Keratinocyte (primary cell): ENCODE measurements around the gene PLCL2. TPM values are rescaled to one million over a fixed set of nuclear protein-coding genes. Genes with fewer than 3 reads are reported as not detected.

Experiments
- DNase-seq: peaks from one replicate; pipeline ENCODE4 v3.0.0-alpha.2; 2011; ENCODE audit warnings: low read depth, missing footprints, low spot score
- FAIRE-seq: peaks from 2 replicates; lab custom pipeline; 2011; peaks lifted over from hg19 to GRCh38; lab: Jason Lieb, UNC
- H2AFZ ChIP-seq: 2 replicates; pipeline ENCODE4 v1.6.0; 2012; ENCODE audit warnings: low read length, control low read depth, inconsistent platforms; ENCODE audit not compliant: control insufficient read depth
- H3K27ac ChIP-seq: 2 replicates; pipeline ENCODE4 v1.5.1; 2011; ENCODE audit warnings: low read length; ENCODE audit not compliant: control insufficient read depth, insufficient read depth
- H3K27me3 ChIP-seq: 3 replicates; pipeline ENCODE4 v1.6.0; 2011; ENCODE audit warnings: low read length; ENCODE audit not compliant: control insufficient read depth, insufficient read depth; ENCODE audit errors: extremely low read depth
- H3K36me3 ChIP-seq, 2 experiments: 2 replicates in 1 of 2; 3 replicates in 1 of 2; pipeline ENCODE4 v1.5.1; 2011; ENCODE audit warnings: low read length in 2 of 2, mild to moderate bottlenecking in 1 of 2; ENCODE audit not compliant: control insufficient read depth in 2 of 2, insufficient read depth in 2 of 2; ENCODE audit errors: extremely low read depth in 1 of 2
- H3K4me1 ChIP-seq: 3 replicates; pipeline ENCODE4 v1.5.1; 2011; ENCODE audit warnings: low read length; ENCODE audit not compliant: control insufficient read depth, insufficient read depth; ENCODE audit errors: extremely low read depth
- H3K4me2 ChIP-seq: 3 replicates; pipeline ENCODE4 v1.6.0; 2011; ENCODE audit warnings: low read depth, low read length; ENCODE audit not compliant: control insufficient read depth, insufficient read depth; ENCODE audit errors: extremely low read depth
- H3K4me3 ChIP-seq, 3 experiments: fragments of 200-600 bp in 1 of 3; sonication (generic) in 1 of 3; 2 replicates in 2 of 3; 3 replicates in 1 of 3; pipeline ENCODE4 v1.5.1; 2011 to 2016; ENCODE audit warnings: low read length in 3 of 3, mild to moderate bottlenecking in 3 of 3, control low read depth in 2 of 3, inconsistent platforms in 1 of 3, low read depth in 1 of 3, mixed read lengths in 1 of 3, mixed run types in 1 of 3, moderate library complexity in 1 of 3; ENCODE audit not compliant: control insufficient read depth in 2 of 3, insufficient read depth in 2 of 3; ENCODE audit errors: extremely low read depth in 1 of 3
- H3K79me2 ChIP-seq: 2 replicates; pipeline ENCODE4 v1.6.0; 2012; ENCODE audit warnings: low read length; ENCODE audit not compliant: control insufficient read depth, insufficient read depth
- H3K9ac ChIP-seq: 3 replicates; pipeline ENCODE4 v1.6.0; 2011; ENCODE audit warnings: low read length; ENCODE audit not compliant: control insufficient read depth, insufficient read depth; ENCODE audit errors: extremely low read depth
- H3K9me1 ChIP-seq: 3 replicates; pipeline ENCODE4 v1.6.0; 2011; ENCODE audit warnings: low read length; ENCODE audit not compliant: control insufficient read depth, insufficient read depth; ENCODE audit errors: extremely low read depth
- H3K9me3 ChIP-seq: 2 replicates; pipeline ENCODE4 v1.5.1; 2012; ENCODE audit warnings: low read depth, low read length; ENCODE audit not compliant: control insufficient read depth
- H4K20me1 ChIP-seq: 3 replicates; pipeline ENCODE4 v1.6.0; 2011; ENCODE audit warnings: low read length; ENCODE audit not compliant: control insufficient read depth, insufficient read depth; ENCODE audit errors: extremely low read depth
- CTCF ChIP-seq, 3 experiments: IDR thresholded peaks in 1 of 3; conservative IDR thresholded peaks in 1 of 3; optimal IDR thresholded peaks in 1 of 3; 2 replicates in 2 of 3; 3 replicates in 1 of 3; pipeline versions ENCODE3 to v1.5.1; 2011; ENCODE audit warnings: low read length in 3 of 3, mild to moderate bottlenecking in 3 of 3, moderate library complexity in 2 of 3, control low read depth in 1 of 3, inconsistent platforms in 1 of 3; ENCODE audit not compliant: insufficient read depth in 2 of 3; ENCODE audit errors: extremely low read depth in 1 of 3
- EZH2 ChIP-seq: IDR thresholded peaks from one replicate; pipeline ENCODE4 v1.6.1; 2012; ENCODE audit warnings: inconsistent platforms, mild to moderate bottlenecking, low read length, moderate library complexity
- dilution Hi-C: fragments of 300-500 bp; cut with MboI; formaldehyde crosslinking; loops from one replicate; pipeline ENCODE4 v1.7.0; 2020; ENCODE audit warnings: low sequenced_read_pairs; ENCODE audit not compliant: extremely low pct_ligation_motif_present
- polyA plus RNA-seq, 5 experiments: library from polyadenylated mRNA; depleted of rRNA in 3 of 5; stranded (reverse) in 3 of 5; stranded (forward) in 1 of 5; unstranded in 1 of 5; fragments of >200 nt; gene quantifications; 1 replicate in 1 of 5; 2 replicates in 3 of 5; 3 replicates in 1 of 5; pipeline versions ENCODE4 v1.2.1 to v1.2.3, GENCODE V29; 2011 to 2012; ENCODE audit warnings: missing spikeins in 2 of 5, low read depth in 1 of 5, low replicate concordance in 1 of 5

The PLCL2 gene
- polyA plus RNA-seq, 1 donor (not counting 4 experiments of a cell fraction or from before 2014, with no cell fraction given), result 0.20 TPM

GRCh38 chr3:17025594-17026139 lies 140.9 kb downstream of the PLCL2 start:
- Histone ChIP-seq H3K36me3 (no peaks in the 10 kb centered on the region), H2AFZ (no peak overlapping the region), H3K9me1 (no peaks in the 10 kb centered on the region), H3K9me3 (no peaks in the 10 kb centered on the region), H3K4me2 (no peak overlapping the region), H3K4me1 (peaks cover 3% of the 10 kb centered on the region), H3K79me2 (no peaks in the 10 kb centered on the region), H4K20me1 (no peaks in the 10 kb centered on the region), H3K27ac (no peak overlapping the region), H3K4me3 (no peak overlapping the region), H3K27me3 (no peaks in the 10 kb centered on the region), H3K9ac (no peak overlapping the region)
- DNase-seq (no peak), FAIRE-seq (no peak)
- TF ChIP-seq CTCF (optimal IDR thresholded peaks at IDR 0.05 in 1 of 3, IDR thresholded peaks at IDR 0.05 in 1 of 3, conservative IDR thresholded peaks at IDR 0.05 in 1 of 3; ENCODE audit: extremely low read depth in 1 of 3, insufficient read depth in 2 of 3, low read length in 3 of 3) (no peak), EZH2 (no peak)
- dilution Hi-C loops, result no loop called here

GRCh38 chr3:17027318-17027717 lies 142.6 kb downstream of the PLCL2 start:
- DNase-seq, result no peak
- H3K9ac ChIP-seq, result no peak overlapping the region
- H3K36me3 ChIP-seq, result no peaks in the 10 kb centered on the region
- FAIRE-seq, result no peak
- H4K20me1 ChIP-seq, result no peaks in the 10 kb centered on the region
- no peaks in the 10 kb centered on the region for H3K9me3 ChIP-seq
- H3K4me2 ChIP-seq, result no peak overlapping the region
- H3K27ac ChIP-seq, result no peak overlapping the region
- H3K4me1 ChIP-seq, result peaks cover 3% of the 10 kb centered on the region
- H3K9me1 ChIP-seq, result no peaks in the 10 kb centered on the region
- TF ChIP-seq EZH2 (no peak), CTCF (optimal IDR thresholded peaks at IDR 0.05 in 1 of 3, IDR thresholded peaks at IDR 0.05 in 1 of 3, conservative IDR thresholded peaks at IDR 0.05 in 1 of 3; ENCODE audit: extremely low read depth in 1 of 3, insufficient read depth in 2 of 3, low read length in 3 of 3) (no peak)
- no peaks in the 10 kb centered on the region for H3K27me3 ChIP-seq
- no peaks in the 10 kb centered on the region for H3K79me2 ChIP-seq
- H3K4me3 ChIP-seq, result no peak overlapping the region
- dilution Hi-C loops, result no loop called here
- no peak overlapping the region for H2AFZ ChIP-seq
